Stimulated activated CD4-positive, alpha-beta T cell treated with anti-CD3 and anti-CD28 coated beads, Interleukin-15, amount 100 ng/mL, for 1 hour (primary cell): ENCODE measurements around the gene LRP1.

Experiments used
- DNase-seq, 2 donors: peaks; one replicate each; pipeline ENCODE4 v3.0.0-alpha.2; 2020; ENCODE audit warnings: low read depth in 1 of 2, low spot score in 1 of 2

Gene LRP1

GRCh38 chr12:57247041-57247440 lies 118.8 kb downstream of the LRP1 start:
- no peak for DNase-seq

GRCh38 chr12:57248934-57249742 lies 120.9 kb downstream of the LRP1 start:
- DNase-seq: no peak

GRCh38 chr12:57250541-57250940 lies 122.3 kb downstream of the LRP1 start:
- no peak for DNase-seq

GRCh38 chr12:57250956-57251355 lies 122.7 kb downstream of the LRP1 start, which contains the start of gene STAC3:
Gene STAC3, minus strand, starts transcription at chr12:57251187. Its CDS starts 1,551 bp downstream, at chr12:57249636.
- DNase-seq: no peak

- no peak for DNase-seq
Measured at GRCh38 chr12:57254506-57255280, 126.4 kb downstream of the LRP1 start.

GRCh38 chr12:57255916-57256315 lies 127.6 kb downstream of the LRP1 start:
- no peak for DNase-seq

- DNase-seq: no peak
Measured at GRCh38 chr12:57258977-57259970, 131.0 kb downstream of the LRP1 start.

- DNase-seq: no peak
Measured at GRCh38 chr12:57260366-57260765, 132.1 kb downstream of the LRP1 start.

GRCh38 chr12:57261428-57261865 lies 133.2 kb downstream of the LRP1 start:
- no peak for DNase-seq

GRCh38 chr12:57262126-57262822 lies 134.0 kb downstream of the LRP1 start:
- no peak for DNase-seq
